ENCODE measurements around the gene GHRHR. TPM values are rescaled to one million over a fixed set of nuclear protein-coding genes. Genes with fewer than 3 reads are reported as not detected.
A peak's percentile ranks its signal among the peaks of the same experiment; 100 is the strongest.

Gene GHRHR
- total RNA-seq, 1 donor from 2014 or later = not detected

GRCh38 chr7:30950197-30950596 lies 13.6 kb upstream of the GHRHR start:
- intact Hi-C loops (cut with micrococcal nuclease) = no loop called here
- ATAC-seq (no peak), DNase-seq (no peak)

- no peak for DNase-seq
- intact Hi-C loops (cut with micrococcal nuclease) = no loop called here
- ATAC-seq = no peak
Measured at GRCh38 chr7:30954914-30955313, 8.8 kb upstream of the GHRHR start.

GRCh38 chr7:30956704-30957103 lies 7.0 kb upstream of the GHRHR start:
- ATAC-seq = no peak
- intact Hi-C loops (cut with micrococcal nuclease) = no loop called here
- no peak for DNase-seq

- ATAC-seq (no peak), DNase-seq (no peak)
- intact Hi-C loops (cut with micrococcal nuclease) = no loop called here
Measured at GRCh38 chr7:30965372-30965771, 1.6 kb downstream of the GHRHR start.

- intact Hi-C loops (cut with micrococcal nuclease) = no loop called here
- ATAC-seq (no peak), DNase-seq (no peak)
Measured at GRCh38 chr7:30965883-30966282, 2.1 kb downstream of the GHRHR start.

GRCh38 chr7:30968294-30968693 lies 4.5 kb downstream of the GHRHR start:
- intact Hi-C loops (cut with micrococcal nuclease) = no loop called here
- DNase-seq = no peak
- ATAC-seq = no peak

GRCh38 chr7:30968747-30969603 lies 5.2 kb downstream of the GHRHR start:
- no peak for ATAC-seq
- DNase-seq = no peak
- intact Hi-C loops (cut with micrococcal nuclease) = no loop called here

GRCh38 chr7:30969604-30969970 lies 5.8 kb downstream of the GHRHR start:
- DNase-seq (no peak), ATAC-seq (no peak)
- intact Hi-C loops (cut with micrococcal nuclease) = no loop called here

GRCh38 chr7:30970074-30970473 lies 6.3 kb downstream of the GHRHR start:
- intact Hi-C loops (cut with micrococcal nuclease) = no loop called here
- DNase-seq (no peak), ATAC-seq (no peak)

GRCh38 chr7:30970594-30971094 lies 6.9 kb downstream of the GHRHR start:
- ATAC-seq = no peak
- no peak for DNase-seq
- intact Hi-C loops (cut with micrococcal nuclease) = no loop called here

- DNase-seq = no peak
- no peak for ATAC-seq
- intact Hi-C loops (cut with micrococcal nuclease) = no loop called here
Measured at GRCh38 chr7:30971440-30971839, 7.7 kb downstream of the GHRHR start.

GRCh38 chr7:30971840-30972563 lies 8.2 kb downstream of the GHRHR start:
- ATAC-seq = peak; percentile 23
- intact Hi-C loops (cut with micrococcal nuclease) = no loop called here
- no peak for DNase-seq

- no peak for ATAC-seq
- DNase-seq = no peak
- intact Hi-C loops (cut with micrococcal nuclease) = no loop called here
Measured at GRCh38 chr7:30973292-30973691, 9.5 kb downstream of the GHRHR start.

- ATAC-seq (no peak), DNase-seq (no peak)
- intact Hi-C loops (cut with micrococcal nuclease) = no loop called here
Measured at GRCh38 chr7:30973791-30974604, 10.2 kb downstream of the GHRHR start.

GRCh38 chr7:30974605-30975255 lies 11.0 kb downstream of the GHRHR start:
- intact Hi-C loops (cut with micrococcal nuclease) = loop anchor here (5.0 kb wide), 1 partner anchor 177 kb away; no protein-coding TSS in a partner anchor
- peak; percentile 60 for DNase-seq
- ATAC-seq = peak; percentile 84

- intact Hi-C loops (cut with micrococcal nuclease) = loop anchor here (5.0 kb wide), 1 partner anchor 178 kb away; no protein-coding TSS in a partner anchor
- no peak for ATAC-seq
- no peak for DNase-seq
Measured at GRCh38 chr7:30975256-30975899, 11.6 kb downstream of the GHRHR start.

GRCh38 chr7:30976381-30976780 lies 12.6 kb downstream of the GHRHR start:
- DNase-seq = no peak
- intact Hi-C loops (cut with micrococcal nuclease) = loop anchor here (5.0 kb wide), 1 partner anchor 179 kb away; no protein-coding TSS in a partner anchor
- no peak for ATAC-seq

- intact Hi-C loops (cut with micrococcal nuclease) = loop anchor here (5.0 kb wide), 1 partner anchor 180 kb away; no protein-coding TSS in a partner anchor
- no peak for DNase-seq
- no peak for ATAC-seq
Measured at GRCh38 chr7:30977222-30977621, 13.5 kb downstream of the GHRHR start.

Data from left ventricle myocardium superior (tissue), 1 donor.